GM21737 (cell line): ENCODE data around the gene DHRSX.
"Not testable (repeated sequence)": the region's sequence is repeated elsewhere in the genome, so short reads cannot be mapped to it uniquely, and the experiment has no call there.

ENCODE experiments used
- ATAC-seq: cut with Tn5 transposase; IDR thresholded peaks from one replicate; pipeline ENCODE4 v1.9.1; 2021; ENCODE audit warnings: mild to moderate bottlenecking, moderate library complexity; ENCODE audit not compliant: unreplicated experiment

The DHRSX gene

GRCh38 chrX:2283111-2283859 is 217.5 kb downstream of the DHRSX start:
- ATAC-seq, result no peak

- no peak for ATAC-seq
Observed at GRCh38 chrX:2282490-2283090, 218.2 kb downstream of the DHRSX start.

DNA sequence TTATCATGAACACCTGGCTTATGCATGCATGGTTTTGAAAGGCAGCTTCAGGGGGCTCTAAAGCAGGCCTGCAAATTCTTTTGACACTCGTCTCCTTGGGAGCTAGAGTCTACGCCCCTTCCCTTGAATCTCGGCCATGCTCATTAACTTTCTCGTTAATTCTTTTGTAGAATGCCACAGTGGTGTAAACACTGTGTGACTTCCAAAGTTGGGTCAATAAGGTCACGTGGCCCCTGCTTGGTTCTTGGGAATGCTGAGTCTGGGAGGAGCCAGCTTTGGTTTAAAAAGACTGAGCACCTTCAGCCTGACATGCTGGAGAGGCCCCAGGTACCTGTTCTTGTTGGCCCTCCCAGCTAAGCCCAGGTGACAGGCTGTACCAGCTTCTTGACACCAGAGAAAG is 228.4 kb downstream of the DHRSX start:
- ATAC-seq, result no peak

GRCh38 chrX:2271595-2271994 is 229.2 kb downstream of the DHRSX start:
- ATAC-seq, result not testable (repeated sequence)

GRCh38 chrX:2270783-2271182 is 230.0 kb downstream of the DHRSX start:
- ATAC-seq, result not testable (repeated sequence)

- ATAC-seq, result no peak
Observed at GRCh38 chrX:2267890-2268289, 232.9 kb downstream of the DHRSX start.

DNA sequence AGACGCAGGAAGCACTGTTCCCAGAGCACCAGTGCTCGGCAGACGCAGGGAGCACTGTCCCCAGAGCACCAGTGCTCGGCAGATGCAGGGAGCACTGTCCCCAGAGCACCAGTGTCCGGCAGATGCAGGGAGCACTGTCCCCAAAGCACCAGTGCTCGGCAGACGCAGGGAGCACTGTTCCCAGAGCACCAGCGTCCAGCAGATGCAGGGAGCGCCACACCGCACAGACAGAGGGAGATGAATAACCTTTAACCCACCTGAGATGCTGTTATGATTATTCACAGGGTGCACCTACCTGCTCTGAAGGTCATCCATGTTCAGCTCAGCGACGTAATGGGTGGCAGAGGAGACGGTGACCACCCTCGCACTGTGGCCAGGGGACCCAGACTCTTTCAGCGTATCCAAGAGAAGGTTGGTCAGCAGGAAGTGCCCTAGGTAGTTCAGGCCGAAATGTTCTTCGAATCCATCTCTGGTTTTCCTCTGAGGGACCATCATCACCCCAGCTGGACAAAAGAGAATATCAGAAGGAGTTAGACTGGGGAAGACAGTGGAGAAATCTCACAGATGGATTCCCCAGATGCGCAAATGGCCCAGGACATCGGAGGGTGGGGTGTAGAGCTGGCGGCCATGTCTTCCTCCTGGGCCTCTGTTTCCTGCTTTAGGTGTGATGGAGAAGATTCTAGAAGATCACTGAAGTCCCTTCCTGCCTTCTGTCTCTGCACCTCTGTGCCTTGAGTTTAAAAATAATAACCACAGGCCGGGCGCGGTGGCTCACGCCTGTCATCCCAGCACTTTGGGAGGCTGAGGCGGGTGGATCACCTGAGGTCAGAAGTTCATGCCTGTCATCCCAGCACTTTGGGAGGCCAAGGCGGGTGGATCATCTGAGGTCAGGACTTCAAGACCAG is 234.1 kb downstream of the DHRSX start:
- ATAC-seq, result no peak

GRCh38 chrX:2265658-2266444 is 234.9 kb downstream of the DHRSX start:
- ATAC-seq, result not testable (repeated sequence)

GRCh38 chrX:2264179-2265030 is 236.4 kb downstream of the DHRSX start:
- ATAC-seq, result no peak

DNA sequence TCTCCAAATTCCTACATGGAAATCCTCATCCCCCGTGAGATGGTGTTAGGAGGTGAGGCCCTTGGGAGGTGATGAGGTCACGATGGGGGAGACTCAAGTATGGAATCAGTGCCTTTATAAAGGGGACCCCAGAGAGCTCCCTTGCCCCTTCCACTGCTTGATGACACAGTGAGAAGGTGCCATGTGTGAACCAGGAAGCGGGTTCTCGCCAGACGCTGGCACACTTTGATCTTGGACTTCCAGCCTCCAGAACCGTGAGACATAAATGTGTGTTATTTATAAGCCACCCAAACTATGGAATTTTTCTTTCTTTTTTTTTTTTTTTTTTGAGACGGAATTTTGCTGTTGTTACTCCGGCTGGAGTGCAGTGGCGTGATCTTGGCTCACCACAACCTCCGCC is 237.6 kb downstream of the DHRSX start:
- ATAC-seq, result no peak

- no peak for ATAC-seq
Observed at GRCh38 chrX:2262668-2263055, 238.1 kb downstream of the DHRSX start.

- no peak for ATAC-seq
Observed at GRCh38 chrX:2261831-2262667, 238.7 kb downstream of the DHRSX start.

DNA sequence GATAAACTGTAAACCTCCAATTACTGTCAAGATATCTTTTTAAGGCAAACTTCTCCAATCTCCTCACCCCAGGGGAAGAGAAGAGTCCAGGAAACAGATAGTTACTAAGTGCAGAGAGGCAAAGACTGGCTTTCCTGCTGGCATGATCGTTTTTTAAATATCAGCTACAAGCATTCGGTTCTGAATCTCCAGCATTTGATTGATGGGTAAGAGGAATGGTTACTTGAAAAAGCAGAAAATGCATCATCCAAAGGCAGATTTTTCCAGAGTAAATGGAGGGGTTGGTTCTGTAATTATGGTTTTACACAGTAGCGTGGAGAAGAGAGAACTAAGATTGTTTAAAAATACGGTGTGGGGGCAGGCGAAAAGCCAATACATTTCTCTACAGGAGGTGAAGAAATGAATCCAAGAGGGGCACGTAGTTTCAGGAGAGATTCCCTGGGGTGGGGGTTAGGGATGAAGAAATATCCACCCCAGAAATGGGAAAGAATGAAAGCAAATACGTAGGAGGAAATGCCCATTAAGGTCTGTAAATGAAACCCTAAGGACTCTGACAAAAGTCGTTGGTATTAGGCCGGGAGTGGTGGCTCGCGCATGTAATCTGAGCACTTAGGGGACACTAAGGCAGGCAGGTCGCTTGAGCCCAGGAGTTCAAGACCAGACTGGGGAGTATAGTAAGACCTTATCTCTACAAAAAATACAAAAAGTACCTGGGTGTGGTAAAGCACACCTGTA is 248.3 kb downstream of the DHRSX start:
- no peak for ATAC-seq

DNA sequence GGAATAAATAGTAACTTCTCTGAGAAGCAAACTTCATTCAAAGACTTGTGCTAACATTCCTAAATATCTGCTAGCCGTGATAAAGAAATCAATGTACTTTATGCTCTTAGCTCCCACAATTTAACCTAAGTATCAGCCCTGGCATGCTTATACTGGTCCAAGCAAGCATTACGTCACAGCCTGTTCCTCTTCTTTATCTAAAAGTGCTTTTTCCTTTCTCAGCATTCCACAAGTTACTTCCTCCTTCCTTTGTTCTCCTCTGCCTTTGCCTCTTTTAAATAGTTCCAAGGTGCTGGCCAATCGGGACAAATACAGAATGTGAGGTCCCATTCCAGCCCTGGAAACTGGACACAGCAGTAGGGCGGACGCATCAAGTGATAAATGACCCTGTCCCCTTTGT is 249.6 kb downstream of the DHRSX start:
- no peak for ATAC-seq

GRCh38 chrX:2243913-2244460 is 256.8 kb downstream of the DHRSX start:
- no peak for ATAC-seq

- ATAC-seq, result no peak
Observed at GRCh38 chrX:2242980-2243379, 257.8 kb downstream of the DHRSX start.

DNA sequence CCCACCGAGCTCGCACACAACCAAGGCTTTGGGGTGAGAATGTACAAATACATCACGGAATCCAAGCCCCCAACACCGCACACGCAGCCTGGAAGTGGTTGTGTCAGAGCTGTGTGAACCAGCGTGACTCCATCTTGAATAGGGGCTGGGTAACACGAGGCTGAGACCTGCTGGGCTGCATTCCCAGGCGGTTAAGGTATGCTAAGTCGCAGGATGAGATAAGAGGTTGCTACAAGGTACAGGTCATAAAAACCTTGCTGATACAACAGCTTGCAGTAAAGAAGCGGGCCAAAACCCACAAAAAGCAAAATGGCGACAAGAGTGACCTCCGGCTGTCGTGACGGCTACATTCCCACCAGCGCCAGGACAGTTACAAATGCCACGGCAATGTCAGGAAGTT is 258.4 kb downstream of the DHRSX start:
- no peak for ATAC-seq

- not testable (repeated sequence) for ATAC-seq
Observed at GRCh38 chrX:2241496-2241895, 259.3 kb downstream of the DHRSX start.
